Caco-2 (cell line): ENCODE results near the gene ITGA5. TPM values are rescaled to one million over a fixed set of nuclear protein-coding genes. Genes with fewer than 3 reads are reported as not detected.

Experiments used
- BruUV-seq: library from RNA; stranded (reverse); fragments of 400-500 nt; replicated peaks from 2 replicates; lab custom pipeline; 2021; lab: Mats Ljungman, UMichigan
- CTCF ChIA-PET: fragments of 300-600 bp; sonication (Branson Sonifier 250); formaldehyde crosslinking; loops from one replicate; lab custom pipeline; 2022; ENCODE audit warnings: antibody characterized with exemption; lab: Charles Lee
- POLR2A ChIA-PET: fragments of 300-600 bp; sonication (Branson Sonifier 250); formaldehyde crosslinking; loops from one replicate; lab custom pipeline; 2022; ENCODE audit warnings: antibody characterized with exemption; lab: Charles Lee
- DNase-seq, 2 experiments: peaks; one replicate each; pipeline versions ENCODE4 v3.0.0 to v3.0.0-alpha.2; 2020 to 2022
- H3K27me3 ChIP-seq: replicated peaks from 2 replicates; pipeline ENCODE4 v1.6.0; 2011; ENCODE audit warnings: low read length; ENCODE audit not compliant: control insufficient read depth, insufficient read depth
- H3K36me3 ChIP-seq: 2 replicates; pipeline ENCODE4 v1.5.1; 2011; ENCODE audit warnings: low read length; ENCODE audit not compliant: control insufficient read depth, insufficient read depth
- H3K4me1 ChIP-seq: fragments of 250-450 bp; sonication (Bioruptor Pico); 2 replicates; pipeline ENCODE4 v1.5.1; 2020; ENCODE audit warnings: mild to moderate bottlenecking
- H3K4me3 ChIP-seq: 2 replicates; pipeline ENCODE4 v1.5.1; 2011; ENCODE audit warnings: low read depth, mild to moderate bottlenecking, control low read depth, low read length
- H3K9me3 ChIP-seq: fragments of 250-450 bp; sonication (Bioruptor Pico); 2 replicates; pipeline ENCODE4 v1.5.1; 2020; ENCODE audit warnings: mild to moderate bottlenecking, moderate library complexity
- H3K27ac Mint-ChIP-seq: one replicate; pipeline ENCODE4 v1.8.0; 2022; ENCODE audit warnings: mixed read lengths; ENCODE audit not compliant: unreplicated experiment
- H3K27me3 Mint-ChIP-seq: one replicate; pipeline ENCODE4 v1.8.0; 2022; ENCODE audit warnings: mixed read lengths; ENCODE audit not compliant: insufficient read depth, unreplicated experiment
- H3K36me3 Mint-ChIP-seq: one replicate; pipeline ENCODE4 v1.8.0; 2022; ENCODE audit warnings: mild to moderate bottlenecking, mixed read lengths; ENCODE audit not compliant: insufficient read depth, unreplicated experiment
- H3K4me1 Mint-ChIP-seq: one replicate; pipeline ENCODE4 v1.8.0; 2022; ENCODE audit warnings: low read depth, mixed read lengths; ENCODE audit not compliant: unreplicated experiment
- H3K4me3 Mint-ChIP-seq: one replicate; pipeline ENCODE4 v1.8.0; 2022; ENCODE audit warnings: mild to moderate bottlenecking, moderate library complexity, mixed read lengths; ENCODE audit not compliant: unreplicated experiment
- H3K9me3 Mint-ChIP-seq: one replicate; pipeline ENCODE4 v1.8.0; 2022; ENCODE audit warnings: mixed read lengths; ENCODE audit not compliant: unreplicated experiment
- CTCF ChIP-seq, 2 experiments: fragments of 200-600 bp in 1 of 2; IDR thresholded peaks; 1 replicate in 1 of 2; 2 replicates in 1 of 2; pipeline versions ENCODE4 v1.5.1 to v1.8.0; 2011 to 2022; ENCODE audit warnings: antibody characterized with exemption in 1 of 2, control low read depth in 1 of 2, inconsistent platforms in 1 of 2, low read depth in 1 of 2, low read length in 1 of 2, mild to moderate bottlenecking in 1 of 2, moderate library complexity in 1 of 2; ENCODE audit not compliant: insufficient read depth in 1 of 2, severe bottlenecking in 1 of 2, unreplicated experiment in 1 of 2
- intact Hi-C: fragments of 100-400 bp; cut with micrococcal nuclease; formaldehyde crosslinking; loops from one replicate; pipeline ENCODE4 v1.10.0; 2022; ENCODE audit not compliant: unreplicated experiment
- total RNA-seq: library from RNA; stranded (reverse); gene quantifications from 2 replicates; pipeline ENCODE4 v1.2.3, GENCODE V29; 2022

ITGA5 gene
- total RNA-seq, 1 experiment from 2014 or later: 17.3 TPM

- no peaks in the 10 kb centered on the region for H3K36me3 ChIP-seq
- no peak for TF ChIP-seq CTCF (IDR thresholded peaks at IDR 0.05; ENCODE audit: insufficient read depth in 1 of 2, low read depth in 1 of 2, low read length in 1 of 2, severe bottlenecking in 1 of 2, unreplicated experiment in 1 of 2)
- POLR2A ChIA-PET: no interaction called here
- H3K9me3 Mint-ChIP-seq: no peaks in the 10 kb centered on the region
- BruUV-seq: no TSS peak
- peaks cover 7% of the 10 kb centered on the region for H3K27me3 Mint-ChIP-seq
- no peaks in the 10 kb centered on the region for H3K36me3 Mint-ChIP-seq
- intact Hi-C loops: no loop called here
- H3K4me1 ChIP-seq: no peaks in the 10 kb centered on the region
- no peak overlapping the region for H3K4me3 ChIP-seq
- no peaks in the 10 kb centered on the region for H3K27me3 ChIP-seq
- no peaks in the 10 kb centered on the region for H3K4me1 Mint-ChIP-seq
- DNase-seq: no peak
- H3K27ac Mint-ChIP-seq: no peak overlapping the region
- no peak overlapping the region for H3K4me3 Mint-ChIP-seq
- CTCF ChIA-PET: interaction anchor here (0.7 to 0.9 kb wide), 2 partner anchors 32 to 64 kb away, joined by 3 read pairs; no protein-coding TSS in a partner anchor
- no peaks in the 10 kb centered on the region for H3K9me3 ChIP-seq
Measured at GRCh38 chr12:54463034-54463433, 44.0 kb upstream of the ITGA5 start.

GRCh38 chr12:54460317-54460923 is 41.4 kb upstream of the ITGA5 start:
- BruUV-seq: no TSS peak
- Mint-ChIP-seq H3K4me1 (no peaks in the 10 kb centered on the region), H3K4me3 (no peak overlapping the region), H3K36me3 (no peaks in the 10 kb centered on the region), H3K27me3 (peaks cover 7% of the 10 kb centered on the region), H3K27ac (no peak overlapping the region), H3K9me3 (no peaks in the 10 kb centered on the region)
- Histone ChIP-seq H3K27me3 (no peaks in the 10 kb centered on the region), H3K36me3 (no peaks in the 10 kb centered on the region), H3K4me3 (no peak overlapping the region), H3K9me3 (no peaks in the 10 kb centered on the region), H3K4me1 (no peaks in the 10 kb centered on the region)
- ChIA-PET CTCF (interaction anchor here (1.3 kb wide), 1 partner anchor 61 kb away, joined by 7 read pairs; no protein-coding TSS in a partner anchor), POLR2A (no interaction called here)
- DNase-seq: no peak
- intact Hi-C loops: no loop called here
- no peak for TF ChIP-seq CTCF (IDR thresholded peaks at IDR 0.05; ENCODE audit: insufficient read depth in 1 of 2, low read depth in 1 of 2, low read length in 1 of 2, severe bottlenecking in 1 of 2, unreplicated experiment in 1 of 2)

GRCh38 chr12:54459355-54459754 is 40.3 kb upstream of the ITGA5 start:
- no peak overlapping the region for H3K4me3 Mint-ChIP-seq
- intact Hi-C loops: no loop called here
- H3K9me3 ChIP-seq: no peaks in the 10 kb centered on the region
- no peaks in the 10 kb centered on the region for H3K4me1 Mint-ChIP-seq
- no TSS peak for BruUV-seq
- no peaks in the 10 kb centered on the region for H3K36me3 Mint-ChIP-seq
- no peak overlapping the region for H3K4me3 ChIP-seq
- H3K4me1 ChIP-seq: no peaks in the 10 kb centered on the region
- no peak for TF ChIP-seq CTCF (IDR thresholded peaks at IDR 0.05; ENCODE audit: insufficient read depth in 1 of 2, low read depth in 1 of 2, low read length in 1 of 2, severe bottlenecking in 1 of 2, unreplicated experiment in 1 of 2)
- H3K9me3 Mint-ChIP-seq: no peaks in the 10 kb centered on the region
- DNase-seq: no peak
- peaks cover 7% of the 10 kb centered on the region for H3K27me3 Mint-ChIP-seq
- CTCF ChIA-PET: no interaction called here
- no peak overlapping the region for H3K27ac Mint-ChIP-seq
- no peaks in the 10 kb centered on the region for H3K27me3 ChIP-seq
- POLR2A ChIA-PET: no interaction called here
- no peaks in the 10 kb centered on the region for H3K36me3 ChIP-seq
